ENCODE results near the gene SIGLEC11. TPM values are rescaled to one million over a fixed set of nuclear protein-coding genes. Genes with fewer than 3 reads are reported as not detected.

SIGLEC11 gene
- polyA plus RNA-seq, 3 donors, result 0.28 to 2.2 (median 0.67) TPM

- Histone ChIP-seq H3K27ac (ENCODE audit: low read depth in 1 of 2, low read length in 2 of 2) (no peak overlapping the region), H4K20me1 (ENCODE audit: insufficient read depth, low read length) (peaks cover 77% of the 10 kb centered on the region), H3K79me2 (ENCODE audit: insufficient read depth, low read length) (no peaks in the 10 kb centered on the region), H2AFZ (ENCODE audit: insufficient read depth, low read depth, low read length, poor library complexity, severe bottlenecking) (no peak overlapping the region), H3K9me3 (replicated peaks in 1 of 2; ENCODE audit: control insufficient read depth in 1 of 2, insufficient read depth in 1 of 2, low read length in 2 of 2) (no peaks in the 10 kb centered on the region), H3K4me2 (replicated peaks; ENCODE audit: extremely low read depth, low read length, poor library complexity, severe bottlenecking) (no peak overlapping the region), H3K27me3 (ENCODE audit: control insufficient read depth in 2 of 2, insufficient read depth in 2 of 2, low read length in 2 of 2) (no peaks in the 10 kb centered on the region), H3K4me1 (ENCODE audit: control insufficient read depth in 1 of 2, insufficient read depth in 2 of 2, low read length in 2 of 2) (peaks cover 21 to 38% of the 10 kb centered on the region in 2 donors), H3K36me3 (replicated peaks in 1 of 2; ENCODE audit: control insufficient read depth in 1 of 2, insufficient read depth in 2 of 2, low read length in 2 of 2) (peaks cover 73 to 97% of the 10 kb centered on the region in 2 donors), H3K4me3 (replicated peaks in 1 of 3; ENCODE audit: low read depth in 2 of 3, low read length in 3 of 3) (no peak overlapping the region), H3K9ac (ENCODE audit: insufficient read depth, low read length, poor library complexity, severe bottlenecking) (no peak overlapping the region)
- peaks cover 82 to 97% of the 10 kb centered on the region in 2 donors for H3K36me3 Mint-ChIP-seq
- H3K27ac Mint-ChIP-seq, result no peak overlapping the region
- 83% methylated on average over 15 of the region's 17 CpGs for WGBS (ENCODE audit: insufficient coverage)
- peaks cover 0 to 1% (median 0%) of the 10 kb centered on the region in 7 donors for H3K9me3 Mint-ChIP-seq
- TF ChIP-seq CTCF (IDR thresholded peaks at IDR 0.05), result no peak
- peaks cover 27% of the 10 kb centered on the region for H3K4me1 Mint-ChIP-seq
- peaks cover 0 to 3% (median 0%) of the 10 kb centered on the region in 3 donors for H3K27me3 Mint-ChIP-seq (ENCODE audit: low read depth in 3 of 3)
- H3K4me3 Mint-ChIP-seq, result no peak overlapping the region
- intact Hi-C loops (cut with micrococcal nuclease), result no loop called here
- DNase-seq, result no peak
Measured at GRCh38 chr19:50003254-50003788, 42.3 kb upstream of the SIGLEC11 start.

GRCh38 chr19:50002386-50002960 lies 41.5 kb upstream of the SIGLEC11 start:
- no peaks in the 10 kb centered on the region for H3K79me2 ChIP-seq (ENCODE audit: insufficient read depth, low read length)
- TF ChIP-seq CTCF (IDR thresholded peaks at IDR 0.05), result no peak
- peaks cover 80 to 97% of the 10 kb centered on the region in 2 donors for H3K36me3 Mint-ChIP-seq
- H3K27ac Mint-ChIP-seq, result peak overlapping the region in 2 of 7 donors; percentile 6 to 42
- H3K27me3 ChIP-seq (ENCODE audit: control insufficient read depth in 2 of 2, insufficient read depth in 2 of 2, low read length in 2 of 2), result no peaks in the 10 kb centered on the region
- H3K4me3 ChIP-seq (replicated peaks in 1 of 3; ENCODE audit: low read depth in 2 of 3, low read length in 3 of 3), result no peak overlapping the region
- peaks cover 67 to 97% of the 10 kb centered on the region in 2 donors for H3K36me3 ChIP-seq (replicated peaks in 1 of 2; ENCODE audit: control insufficient read depth in 1 of 2, insufficient read depth in 2 of 2, low read length in 2 of 2)
- H3K9ac ChIP-seq (ENCODE audit: insufficient read depth, low read length, poor library complexity, severe bottlenecking), result no peak overlapping the region
- no peak overlapping the region for H3K4me2 ChIP-seq (replicated peaks; ENCODE audit: extremely low read depth, low read length, poor library complexity, severe bottlenecking)
- WGBS (ENCODE audit: insufficient coverage), result 98% methylated on average over 3 of the region's 6 CpGs
- H3K9me3 Mint-ChIP-seq, result peaks cover 0 to 1% (median 0%) of the 10 kb centered on the region in 7 donors
- H3K4me1 Mint-ChIP-seq, result peaks cover 27% of the 10 kb centered on the region
- H3K27ac ChIP-seq (ENCODE audit: low read depth in 1 of 2, low read length in 2 of 2), result no peak overlapping the region
- intact Hi-C loops (cut with micrococcal nuclease), result no loop called here
- peaks cover 77% of the 10 kb centered on the region for H4K20me1 ChIP-seq (ENCODE audit: insufficient read depth, low read length)
- no peak overlapping the region for H2AFZ ChIP-seq (ENCODE audit: insufficient read depth, low read depth, low read length, poor library complexity, severe bottlenecking)
- no peak overlapping the region for H3K4me3 Mint-ChIP-seq
- peaks cover 0 to 3% (median 0%) of the 10 kb centered on the region in 3 donors for H3K27me3 Mint-ChIP-seq (ENCODE audit: low read depth in 3 of 3)
- DNase-seq, result no peak
- no peaks in the 10 kb centered on the region for H3K9me3 ChIP-seq (replicated peaks in 1 of 2; ENCODE audit: control insufficient read depth in 1 of 2, insufficient read depth in 1 of 2, low read length in 2 of 2)
- H3K4me1 ChIP-seq (ENCODE audit: control insufficient read depth in 1 of 2, insufficient read depth in 2 of 2, low read length in 2 of 2), result peaks cover 21 to 38% of the 10 kb centered on the region in 2 donors

Measured in CD14-positive monocyte (primary cell).